Neutrophil (primary cell): ENCODE results near the gene SCN3A.

ENCODE experiments used
- H3K27ac ChIP-seq: fragments of 200-600 bp; sonication (generic); 2 replicates; pipeline ENCODE4 v1.5.1; 2016; ENCODE audit warnings: mild to moderate bottlenecking, moderate library complexity
- H3K27me3 ChIP-seq: fragments of 200-600 bp; sonication (generic); 2 replicates; pipeline ENCODE4 v1.6.0; 2016; ENCODE audit warnings: mild to moderate bottlenecking
- H3K36me3 ChIP-seq: fragments of 200-600 bp; sonication (generic); 2 replicates; pipeline ENCODE4 v1.5.1; 2017
- H3K4me1 ChIP-seq, 2 experiments: fragments of 200-600 bp in 1 of 2; sonication (generic) in 1 of 2; 1 replicate in 1 of 2; 2 replicates in 1 of 2; pipeline versions ENCODE4 v1.5.1 to v1.6.1; 2013 to 2016; ENCODE audit warnings: low read depth in 1 of 2, low read length in 1 of 2, mild to moderate bottlenecking in 1 of 2, moderate library complexity in 1 of 2; ENCODE audit not compliant: control insufficient read depth in 1 of 2, insufficient read depth in 1 of 2
- H3K4me3 ChIP-seq, 2 experiments: fragments of 200-600 bp in 1 of 2; sonication (generic) in 1 of 2; 1 replicate in 1 of 2; 2 replicates in 1 of 2; pipeline ENCODE4 v1.5.1; 2013 to 2016; ENCODE audit warnings: low read depth in 1 of 2, low read length in 1 of 2, mild to moderate bottlenecking in 1 of 2, moderate library complexity in 1 of 2
- H3K9me3 ChIP-seq: fragments of 200-600 bp; sonication (generic); 2 replicates; pipeline ENCODE4 v1.5.1; 2016
- TF ChIP-seq, protein P1 (sequence below): fragments of 200-600 bp; sonication (generic); IDR thresholded peaks from 2 replicates; pipeline ENCODE4 v1.5.1; 2016; ENCODE audit warnings: antibody characterized with exemption

The SCN3A gene

GRCh38 chr2:165057931-165058330 lies 145.9 kb downstream of the SCN3A start:
- TF ChIP-seq, protein P1, sequence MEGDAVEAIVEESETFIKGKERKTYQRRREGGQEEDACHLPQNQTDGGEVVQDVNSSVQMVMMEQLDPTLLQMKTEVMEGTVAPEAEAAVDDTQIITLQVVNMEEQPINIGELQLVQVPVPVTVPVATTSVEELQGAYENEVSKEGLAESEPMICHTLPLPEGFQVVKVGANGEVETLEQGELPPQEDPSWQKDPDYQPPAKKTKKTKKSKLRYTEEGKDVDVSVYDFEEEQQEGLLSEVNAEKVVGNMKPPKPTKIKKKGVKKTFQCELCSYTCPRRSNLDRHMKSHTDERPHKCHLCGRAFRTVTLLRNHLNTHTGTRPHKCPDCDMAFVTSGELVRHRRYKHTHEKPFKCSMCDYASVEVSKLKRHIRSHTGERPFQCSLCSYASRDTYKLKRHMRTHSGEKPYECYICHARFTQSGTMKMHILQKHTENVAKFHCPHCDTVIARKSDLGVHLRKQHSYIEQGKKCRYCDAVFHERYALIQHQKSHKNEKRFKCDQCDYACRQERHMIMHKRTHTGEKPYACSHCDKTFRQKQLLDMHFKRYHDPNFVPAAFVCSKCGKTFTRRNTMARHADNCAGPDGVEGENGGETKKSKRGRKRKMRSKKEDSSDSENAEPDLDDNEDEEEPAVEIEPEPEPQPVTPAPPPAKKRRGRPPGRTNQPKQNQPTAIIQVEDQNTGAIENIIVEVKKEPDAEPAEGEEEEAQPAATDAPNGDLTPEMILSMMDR, result no peak
- no peaks in the 10 kb centered on the region for H3K36me3 ChIP-seq
- H3K27me3 ChIP-seq, result no peaks in the 10 kb centered on the region
- H3K9me3 ChIP-seq, result no peaks in the 10 kb centered on the region
- no peaks in the 10 kb centered on the region for H3K4me1 ChIP-seq
- H3K4me3 ChIP-seq, result no peak overlapping the region
- no peak overlapping the region for H3K27ac ChIP-seq

GRCh38 chr2:165057308-165057707 lies 146.5 kb downstream of the SCN3A start:
- H3K27me3 ChIP-seq, result no peaks in the 10 kb centered on the region

GRCh38 chr2:165056564-165056963 lies 147.3 kb downstream of the SCN3A start:
- no peaks in the 10 kb centered on the region for H3K4me1 ChIP-seq
- H3K27me3 ChIP-seq, result no peaks in the 10 kb centered on the region
- no peaks in the 10 kb centered on the region for H3K36me3 ChIP-seq
- no peaks in the 10 kb centered on the region for H3K9me3 ChIP-seq
- no peak overlapping the region for H3K27ac ChIP-seq
- TF ChIP-seq, protein P1, result no peak
- H3K4me3 ChIP-seq, result no peak overlapping the region

More at GRCh38 chr2:165057308-165057707, 146.5 kb downstream of the SCN3A start:
- H3K36me3 ChIP-seq, result no peaks in the 10 kb centered on the region
- no peak overlapping the region for H3K27ac ChIP-seq
- TF ChIP-seq, protein P1, result no peak
- no peak overlapping the region for H3K4me3 ChIP-seq
- no peaks in the 10 kb centered on the region for H3K9me3 ChIP-seq
- no peaks in the 10 kb centered on the region for H3K4me1 ChIP-seq

GRCh38 chr2:165055082-165055851 lies 148.6 kb downstream of the SCN3A start:
- no peak overlapping the region for H3K4me3 ChIP-seq
- H3K27me3 ChIP-seq, result no peaks in the 10 kb centered on the region
- no peaks in the 10 kb centered on the region for H3K36me3 ChIP-seq
- H3K27ac ChIP-seq, result no peak overlapping the region
- TF ChIP-seq, protein P1, result no peak
- no peaks in the 10 kb centered on the region for H3K9me3 ChIP-seq
- H3K4me1 ChIP-seq, result no peaks in the 10 kb centered on the region

- no peaks in the 10 kb centered on the region for H3K4me1 ChIP-seq
- no peaks in the 10 kb centered on the region for H3K36me3 ChIP-seq
- no peak overlapping the region for H3K4me3 ChIP-seq
- TF ChIP-seq, protein P1, result no peak
- H3K9me3 ChIP-seq, result no peaks in the 10 kb centered on the region
- no peaks in the 10 kb centered on the region for H3K27me3 ChIP-seq
- H3K27ac ChIP-seq, result no peak overlapping the region
Observed at GRCh38 chr2:165054652-165055051, 149.2 kb downstream of the SCN3A start.
